Hepatocyte (in vitro differentiated cells): Measurements from ENCODE around the gene SRCIN1.

Experiments
- CTCF ChIP-seq: fragments of 200-600 bp; sonication (generic); IDR thresholded peaks from 2 replicates; pipeline ENCODE4 v1.5.1; 2016; ENCODE audit warnings: antibody characterized with exemption, mild to moderate bottlenecking; ENCODE audit not compliant: poor library complexity
- EZH2 ChIP-seq: fragments of 200-600 bp; sonication (generic); IDR thresholded peaks from 2 replicates; pipeline ENCODE4 v1.6.1; 2016; ENCODE audit warnings: antibody characterized with exemption, mild to moderate bottlenecking, borderline replicate concordance

- TF ChIP-seq EZH2: no peak
- no peak for TF ChIP-seq CTCF
Observed at GRCh38 chr17:38536661-38537060, 69.1 kb downstream of the SRCIN1 start.
